GM10847 (cell line): ENCODE measurements around the gene CEP55.

Source experiments
- POLR2A ChIP-seq: IDR thresholded peaks from 2 replicates; pipeline ENCODE4 v1.6.1; 2011; ENCODE audit not compliant: insufficient read length; ENCODE audit errors: extremely low read depth

CEP55 gene

DNA sequence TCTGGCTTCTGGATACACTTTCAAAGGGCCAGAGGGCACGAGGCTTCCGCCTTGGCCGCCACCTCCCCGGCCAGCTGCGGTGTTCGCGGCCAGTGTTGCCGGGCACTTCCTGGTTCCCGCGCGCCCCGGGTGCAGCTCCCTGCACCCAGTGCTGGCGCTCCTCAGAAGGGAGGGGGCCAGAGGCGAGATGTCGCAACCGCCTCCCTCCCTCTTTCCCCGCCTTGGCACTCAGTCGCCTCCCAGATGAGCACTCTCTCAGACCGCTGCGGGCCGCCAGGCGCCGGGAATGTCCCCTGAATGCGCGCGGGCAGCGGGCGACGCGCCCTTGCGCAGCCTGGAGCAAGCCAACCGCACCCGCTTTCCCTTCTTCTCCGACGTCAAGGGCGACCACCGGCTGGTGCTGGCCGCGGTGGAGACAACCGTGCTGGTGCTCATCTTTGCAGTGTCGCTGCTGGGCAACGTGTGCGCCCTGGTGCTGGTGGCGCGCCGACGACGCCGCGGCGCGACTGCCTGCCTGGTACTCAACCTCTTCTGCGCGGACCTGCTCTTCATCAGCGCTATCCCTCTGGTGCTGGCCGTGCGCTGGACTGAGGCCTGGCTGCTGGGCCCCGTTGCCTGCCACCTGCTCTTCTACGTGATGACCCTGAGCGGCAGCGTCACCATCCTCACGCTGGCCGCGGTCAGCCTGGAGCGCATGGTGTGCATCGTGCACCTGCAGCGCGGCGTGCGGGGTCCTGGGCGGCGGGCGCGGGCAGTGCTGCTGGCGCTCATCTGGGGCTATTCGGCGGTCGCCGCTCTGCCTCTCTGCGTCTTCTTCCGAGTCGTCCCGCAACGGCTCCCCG is 70.2 kb downstream of the CEP55 start, which contains the start of gene FFAR4:
FFAR4 (plus strand) TSS at position 231 of the 842 bp plus-strand sequence; CDS start at position 287, 56 bp downstream.
- TF ChIP-seq POLR2A, result no peak

DNA sequence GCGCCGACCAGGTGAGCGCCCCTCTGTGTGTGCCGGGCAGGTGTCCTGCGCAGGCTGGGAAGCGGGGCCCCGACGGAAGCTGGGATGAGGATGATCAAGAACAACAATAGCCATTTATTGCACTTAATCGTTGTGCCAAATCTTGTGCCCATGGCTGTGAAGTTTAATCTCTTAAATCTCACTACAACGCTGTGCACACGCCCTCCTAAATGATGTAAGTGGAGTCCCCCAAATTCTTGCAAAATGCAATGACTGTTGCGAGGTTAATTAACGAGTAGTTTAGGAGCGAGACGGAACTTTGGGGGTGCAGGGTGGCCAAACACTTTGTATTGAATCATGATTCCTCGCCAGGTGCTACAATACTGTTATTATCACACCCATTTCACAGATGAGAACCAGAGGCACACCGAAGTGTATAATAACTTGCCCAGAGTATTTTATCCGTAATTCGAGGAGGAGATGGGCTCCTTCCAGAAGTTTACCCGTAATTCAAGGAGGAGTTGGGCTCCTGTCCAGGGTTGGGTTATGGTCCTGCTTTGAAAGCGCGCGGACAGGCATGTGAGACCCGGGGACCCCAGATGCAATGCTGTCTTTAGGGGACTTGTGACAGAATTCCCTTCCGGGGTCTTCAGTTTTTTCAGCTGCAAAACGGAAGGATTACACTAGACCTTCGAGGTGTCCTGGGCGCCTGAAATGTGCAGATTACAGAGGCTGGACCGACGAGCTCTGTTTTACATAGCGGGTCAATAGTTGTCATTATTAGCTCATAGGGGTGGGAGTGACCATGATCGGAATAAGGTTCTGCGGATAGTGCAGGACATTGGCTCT is 71.1 kb downstream of the CEP55 start:
- no peak for TF ChIP-seq POLR2A

DNA sequence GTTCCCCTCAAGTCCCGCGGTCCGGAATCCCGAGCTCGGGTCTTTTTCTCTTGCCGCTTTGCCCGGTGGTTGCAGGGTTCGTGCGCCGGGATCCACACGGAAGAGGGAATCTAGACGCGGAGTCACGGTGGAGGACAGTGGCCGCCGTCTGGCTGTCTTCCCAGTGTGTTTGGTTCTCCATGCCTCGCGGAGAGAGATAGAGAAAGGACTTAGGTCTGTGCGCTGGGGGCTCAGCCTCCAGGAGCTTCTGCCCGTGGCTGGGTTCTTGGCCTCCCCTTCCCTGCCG is 71.6 kb downstream of the CEP55 start:
- TF ChIP-seq POLR2A, result no peak

DNA sequence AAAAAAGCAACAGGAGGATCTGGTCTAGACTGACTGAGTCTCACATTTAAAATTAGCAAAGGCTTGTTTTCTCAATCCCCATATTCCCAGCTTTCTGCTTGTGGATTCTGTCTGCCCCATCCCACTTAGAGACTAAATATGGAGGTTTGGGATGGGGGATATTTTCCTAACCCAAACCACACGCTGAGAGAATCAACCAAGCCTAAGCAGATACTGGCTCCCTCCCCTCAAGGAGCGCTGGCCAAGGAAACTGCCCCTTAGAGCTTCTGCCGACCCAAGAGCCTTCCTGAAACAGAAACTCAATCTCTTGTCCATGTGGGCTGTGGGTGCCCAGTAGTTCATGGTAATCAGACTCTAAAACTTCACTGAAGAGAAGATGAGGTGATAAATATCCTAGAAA is 74.0 kb downstream of the CEP55 start:
- TF ChIP-seq POLR2A, result no peak

DNA sequence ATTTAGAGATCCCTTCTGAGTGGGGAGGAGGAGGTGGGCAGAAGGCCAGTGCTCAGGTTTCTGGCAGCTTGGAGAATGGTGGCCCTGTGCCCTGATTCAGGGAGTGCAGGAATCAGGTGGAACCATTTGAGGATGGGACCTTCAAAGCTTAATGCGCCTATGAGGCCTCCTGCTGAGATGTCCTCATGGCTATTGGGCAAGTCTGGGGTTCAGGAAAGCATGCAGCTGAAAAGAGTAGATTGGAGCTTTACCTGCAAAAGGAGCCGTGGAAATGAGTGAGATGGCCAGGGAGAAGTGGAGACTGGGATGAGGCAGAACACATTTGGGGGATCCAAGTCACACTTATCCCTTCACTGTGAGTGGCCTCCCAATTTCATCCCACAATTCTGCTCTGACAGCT is 76.2 kb downstream of the CEP55 start:
- TF ChIP-seq POLR2A, result no peak

DNA sequence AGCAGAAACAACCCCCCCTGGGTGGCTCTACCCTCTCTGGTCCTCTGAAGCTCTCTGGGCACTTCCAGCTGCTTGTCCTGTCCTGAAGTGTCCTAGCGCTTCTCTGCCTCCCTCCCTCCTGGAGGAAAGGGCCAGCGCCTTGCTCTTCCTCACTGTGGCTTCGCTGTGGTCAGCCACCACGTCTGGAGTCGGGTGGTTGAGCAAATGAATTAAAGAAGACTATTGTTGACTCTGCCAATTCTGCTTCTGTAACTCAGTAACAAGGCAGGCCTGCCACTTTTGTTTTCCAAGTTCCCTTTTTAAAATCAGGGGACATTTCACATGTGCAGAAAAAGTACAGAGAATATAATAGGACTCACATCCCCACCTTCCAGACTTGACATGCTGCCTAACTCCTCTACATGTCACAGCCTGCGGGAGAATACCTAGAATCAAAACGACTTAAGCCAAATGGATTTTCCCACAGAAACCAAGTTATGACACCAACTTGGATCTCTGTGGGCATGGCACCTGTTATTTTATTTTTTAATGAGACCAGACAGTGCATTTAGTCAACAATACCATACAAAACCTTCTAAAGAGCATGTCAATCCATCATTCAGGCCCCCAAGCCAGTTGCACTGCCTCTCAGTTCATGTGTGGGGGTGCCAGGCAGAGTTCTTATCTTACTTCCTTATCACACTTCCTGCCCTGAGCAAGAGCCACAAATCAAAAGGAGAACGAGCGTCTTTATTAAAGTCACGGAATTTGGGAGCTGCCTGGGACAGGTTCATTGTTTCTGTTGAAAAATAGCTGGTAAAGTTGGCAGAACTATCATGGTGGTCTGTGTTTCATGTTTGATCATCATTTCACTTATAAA is 76.9 kb downstream of the CEP55 start:
- TF ChIP-seq POLR2A, result no peak

DNA sequence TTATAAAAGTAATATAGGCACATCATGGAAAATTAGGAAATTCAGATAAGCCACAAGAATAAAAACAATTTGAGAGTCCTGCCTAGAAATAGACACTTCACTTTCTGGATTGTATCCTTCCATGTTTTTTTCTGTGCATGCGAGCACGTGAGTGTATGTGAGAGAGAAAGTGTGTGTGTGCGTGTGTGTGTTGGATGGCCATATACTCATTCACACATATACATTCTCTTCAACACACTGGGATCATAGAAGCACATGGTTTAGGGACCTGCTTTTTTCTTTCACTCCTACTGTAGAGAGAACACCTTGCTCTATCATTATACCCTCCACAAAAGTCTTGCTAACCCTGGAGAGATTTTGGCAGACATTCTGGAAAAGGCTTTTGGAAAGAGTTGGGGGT is 77.5 kb downstream of the CEP55 start:
- TF ChIP-seq POLR2A, result no peak

DNA sequence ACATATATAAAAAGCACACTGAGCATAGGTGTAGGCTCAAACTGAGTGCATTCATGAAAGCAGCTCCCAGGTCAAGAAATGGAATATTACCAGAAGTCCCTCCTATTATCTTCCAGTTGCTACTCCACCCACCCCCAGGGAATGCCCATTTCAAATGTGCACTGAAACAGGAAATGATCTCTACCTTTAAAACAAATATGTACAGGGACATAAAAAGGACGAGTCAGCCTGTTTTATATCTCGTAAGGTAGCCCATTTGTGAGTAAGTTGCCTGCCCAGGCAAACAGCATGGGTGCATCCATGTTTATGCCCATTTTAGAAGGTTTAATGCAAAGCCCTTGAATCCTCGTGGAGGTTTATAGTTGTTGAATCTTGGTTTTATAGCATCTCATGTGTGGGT is 80.5 kb downstream of the CEP55 start:
- TF ChIP-seq POLR2A, result no peak

DNA sequence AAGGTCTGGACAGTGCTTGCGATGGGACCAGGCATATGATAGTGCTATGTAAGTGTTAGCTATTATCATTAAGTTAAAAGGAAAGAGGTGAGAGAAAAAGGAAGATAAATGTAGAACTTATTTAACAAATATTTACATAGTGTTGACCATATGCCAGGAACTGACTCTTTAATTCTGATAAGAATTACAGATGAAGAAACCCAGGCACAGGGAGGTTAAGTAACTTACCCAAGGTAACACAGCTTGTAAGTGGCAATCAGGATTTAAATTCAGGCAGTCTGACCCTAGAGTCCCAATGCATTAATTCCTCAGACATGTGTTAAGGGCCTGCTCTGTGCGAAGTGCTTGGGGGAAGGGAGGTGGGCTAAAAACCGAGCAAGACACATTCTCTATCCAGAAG is 81.2 kb downstream of the CEP55 start:
- no peak for TF ChIP-seq POLR2A
